ENCODE data around the gene WDR87. TPM values are rescaled to one million over a fixed set of nuclear protein-coding genes. Genes with fewer than 3 reads are reported as not detected.

The WDR87 gene
- total and polyA plus RNA-seq, 10 of the 15 experiments (the other 5 are each of a cell fraction or from before 2014, with no cell fraction given), result not detected

GRCh38 chr19:37845932-37846331 lies 60.5 kb downstream of the WDR87 start:
- Histone ChIP-seq H2AFZ (ENCODE audit: control insufficient read depth, low read depth, low read length) (no peak overlapping the region), H4K20me1 (ENCODE audit: control insufficient read depth, insufficient read depth) (no peaks in the 10 kb centered on the region), H3K4me2 (ENCODE audit: control insufficient read depth, insufficient read depth) (no peak overlapping the region), H3K9ac (ENCODE audit: control insufficient read depth, insufficient read depth, low read length) (no peak overlapping the region), H3K9me3 (replicated peaks; ENCODE audit: control insufficient read depth, insufficient read depth, low read length) (no peaks in the 10 kb centered on the region; the same call in 2 of the 3 replicates), H3K4me1 (ENCODE audit: control insufficient read depth, insufficient read depth, low read length) (no peaks in the 10 kb centered on the region), H3K79me2 (ENCODE audit: control insufficient read depth, insufficient read depth, low read length) (no peaks in the 10 kb centered on the region), H3K36me3 (ENCODE audit: control insufficient read depth in 2 of 2, insufficient read depth in 2 of 2, low read length in 1 of 2) (no peaks in the 10 kb centered on the region), H3K27ac (ENCODE audit: control insufficient read depth, insufficient read depth) (no peak overlapping the region), H3K27me3 (replicated peaks in 1 of 2; ENCODE audit: control insufficient read depth in 2 of 2, insufficient read depth in 2 of 2, low read length in 1 of 2) (no peaks in the 10 kb centered on the region), H3K4me3 (no peak overlapping the region)
- RAD21 ChIA-PET (ENCODE audit: unreplicated experiment), result no interaction called here
- ATAC-seq, result no peak
- intact Hi-C loops (cut with micrococcal nuclease; ENCODE audit: unreplicated experiment) (no loop called here), in situ Hi-C loops (cut with MboI) (no loop called here)
- POLR2A ChIA-PET, result no interaction called here
- FAIRE-seq, result no peak
- SMC1A ChIA-PET (ENCODE audit: uncharacterized antibody, unreplicated experiment), result interaction anchor here (1.0 kb wide), 1 partner anchor 23 kb away, joined by 3 read pairs; no protein-coding TSS in a partner anchor
- no TSS peak for BruUV-seq (replicated peaks)
- CTCF ChIA-PET, result no interaction called here
- DNase-seq (ENCODE audit: low read depth, low spot score), result no peak
- WGBS (ENCODE audit: insufficient coverage, insufficient replicate concordance, low lambda C conversion rate, missing lambda C conversion rate), result 0% methylated on average over 2 of the region's 2 CpGs
- TF ChIP-seq BMI1 (IDR thresholded peaks at IDR 0.05; ENCODE audit: borderline replicate concordance) (no peak), ZBTB40 (IDR thresholded peaks at IDR 0.05; ENCODE audit: borderline replicate concordance) (no peak), HDGF (IDR thresholded peaks at IDR 0.05) (no peak), CHD1 (IDR thresholded peaks at IDR 0.05; ENCODE audit: low read depth, low read length) (no peak), ATF2 (IDR thresholded peaks at IDR 0.05; ENCODE audit: low read length) (no peak), PKNOX1 (IDR thresholded peaks at IDR 0.05) (no peak), SIX5 (IDR thresholded peaks at IDR 0.05; ENCODE audit: low read depth, low read length, severe bottlenecking) (no peak), SIN3A (IDR thresholded peaks at IDR 0.05; ENCODE audit: low read depth, low read length) (no peak), ZBTB4 (CRISPR knock-in tag; IDR thresholded peaks at IDR 0.05) (no peak), PAX5 (IDR thresholded peaks at IDR 0.05; ENCODE audit: borderline replicate concordance, low read depth, low read length) (no peak), E4F1 (IDR thresholded peaks at IDR 0.05; ENCODE audit: borderline replicate concordance, partially characterized antibody) (no peak), BCL11A (IDR thresholded peaks at IDR 0.05; ENCODE audit: low read depth, low read length) (no peak)
